Measurements from ENCODE around the gene FYB1. TPM values are rescaled to one million over a fixed set of nuclear protein-coding genes. Genes with fewer than 3 reads are reported as not detected.

FYB1 gene
- total RNA-seq, 2 donors from 2014 or later: not detected

DNA sequence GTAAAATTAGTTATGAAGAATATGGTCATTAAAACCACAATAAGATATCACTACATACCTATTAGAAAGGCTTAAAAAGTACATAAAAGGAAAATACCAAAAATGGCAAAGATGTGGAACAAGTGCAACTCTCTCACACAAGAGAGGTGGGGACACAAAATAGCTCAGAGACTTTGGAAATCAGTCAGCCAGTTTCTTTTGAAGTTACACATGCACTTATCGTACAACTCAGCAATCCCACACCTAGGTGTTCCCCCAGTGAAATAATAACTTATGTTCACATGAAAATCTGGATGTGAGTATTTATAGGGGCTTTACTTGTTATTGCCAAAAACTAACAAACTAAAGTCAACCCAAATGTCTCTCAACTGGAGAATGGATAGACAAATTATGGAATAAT, 135.4 kb downstream of the FYB1 start:
- Mint-ChIP-seq H3K36me3 (ENCODE audit: low read depth) (no peaks in the 10 kb centered on the region), H3K4me3 (no peak overlapping the region), H3K9me3 (no peaks in the 10 kb centered on the region), H3K27me3 (ENCODE audit: insufficient read depth) (peaks cover 2% of the 10 kb centered on the region), H3K4me1 (no peaks in the 10 kb centered on the region), H3K27ac (no peak overlapping the region)
- DNase-seq: no peak
- WGBS, 2 experiments (ENCODE audit: insufficient coverage in 1 of 2, insufficient read length in 1 of 2): 75% methylated on average over 1 of the region's 1 CpG; no CpG with 5 or more reads in 1 of the 2 experiments
- no peak overlapping the region for H3K27ac ChIP-seq (ENCODE audit: low read depth, low read length)
- no peak overlapping the region for H3K9ac ChIP-seq (ENCODE audit: extremely low read depth, low read length, poor library complexity, severe bottlenecking)
- no peaks in the 10 kb centered on the region for H3K9me3 ChIP-seq (ENCODE audit: control insufficient read depth, low read length)
- H3K4me1 ChIP-seq (ENCODE audit: control insufficient read depth, insufficient read depth, low read length): no peaks in the 10 kb centered on the region
- H3K27me3 ChIP-seq (ENCODE audit: control insufficient read depth, insufficient read depth, low read length, poor library complexity, severe bottlenecking): peaks cover 5% of the 10 kb centered on the region
- H3K36me3 ChIP-seq (ENCODE audit: control insufficient read depth, insufficient read depth, low read length): no peaks in the 10 kb centered on the region
- H3K4me3 ChIP-seq (ENCODE audit: low read length): no peak overlapping the region
- TF ChIP-seq, protein P1, sequence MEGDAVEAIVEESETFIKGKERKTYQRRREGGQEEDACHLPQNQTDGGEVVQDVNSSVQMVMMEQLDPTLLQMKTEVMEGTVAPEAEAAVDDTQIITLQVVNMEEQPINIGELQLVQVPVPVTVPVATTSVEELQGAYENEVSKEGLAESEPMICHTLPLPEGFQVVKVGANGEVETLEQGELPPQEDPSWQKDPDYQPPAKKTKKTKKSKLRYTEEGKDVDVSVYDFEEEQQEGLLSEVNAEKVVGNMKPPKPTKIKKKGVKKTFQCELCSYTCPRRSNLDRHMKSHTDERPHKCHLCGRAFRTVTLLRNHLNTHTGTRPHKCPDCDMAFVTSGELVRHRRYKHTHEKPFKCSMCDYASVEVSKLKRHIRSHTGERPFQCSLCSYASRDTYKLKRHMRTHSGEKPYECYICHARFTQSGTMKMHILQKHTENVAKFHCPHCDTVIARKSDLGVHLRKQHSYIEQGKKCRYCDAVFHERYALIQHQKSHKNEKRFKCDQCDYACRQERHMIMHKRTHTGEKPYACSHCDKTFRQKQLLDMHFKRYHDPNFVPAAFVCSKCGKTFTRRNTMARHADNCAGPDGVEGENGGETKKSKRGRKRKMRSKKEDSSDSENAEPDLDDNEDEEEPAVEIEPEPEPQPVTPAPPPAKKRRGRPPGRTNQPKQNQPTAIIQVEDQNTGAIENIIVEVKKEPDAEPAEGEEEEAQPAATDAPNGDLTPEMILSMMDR (conservative IDR thresholded peaks at IDR 0.05): no peak

DNA sequence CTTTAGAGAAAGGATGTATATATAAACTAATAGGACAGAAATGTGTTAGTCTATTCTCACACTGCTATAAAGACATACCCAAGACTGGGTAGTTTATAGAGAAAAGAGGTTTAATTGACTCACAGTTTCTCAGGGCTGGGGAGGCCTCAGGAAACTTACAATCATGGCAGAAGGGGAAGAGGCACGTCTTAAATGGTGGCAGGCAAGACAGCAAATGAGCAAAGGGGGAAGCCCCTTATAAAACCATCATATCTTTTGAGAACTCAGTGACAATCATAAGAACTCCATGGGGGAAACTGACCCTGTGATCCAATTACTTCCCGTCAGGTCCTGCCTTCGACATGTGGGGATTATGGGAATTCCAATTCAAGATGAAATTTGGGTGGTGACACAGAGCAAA, 136.4 kb downstream of the FYB1 start:
- H3K4me3 Mint-ChIP-seq: no peak overlapping the region
- Histone ChIP-seq H3K27ac (ENCODE audit: low read depth, low read length) (no peak overlapping the region), H3K4me3 (ENCODE audit: low read length) (no peak overlapping the region), H3K36me3 (ENCODE audit: control insufficient read depth, insufficient read depth, low read length) (no peaks in the 10 kb centered on the region), H3K27me3 (ENCODE audit: control insufficient read depth, insufficient read depth, low read length, poor library complexity, severe bottlenecking) (no peaks in the 10 kb centered on the region), H3K4me1 (ENCODE audit: control insufficient read depth, insufficient read depth, low read length) (no peaks in the 10 kb centered on the region), H3K9ac (ENCODE audit: extremely low read depth, low read length, poor library complexity, severe bottlenecking) (no peak overlapping the region), H3K9me3 (ENCODE audit: control insufficient read depth, low read length) (no peaks in the 10 kb centered on the region)
- H3K9me3 Mint-ChIP-seq: no peaks in the 10 kb centered on the region
- DNase-seq: no peak
- no peaks in the 10 kb centered on the region for H3K27me3 Mint-ChIP-seq (ENCODE audit: insufficient read depth)
- WGBS, 2 experiments (ENCODE audit: insufficient coverage in 1 of 2, insufficient read length in 1 of 2): 90% methylated on average over 3 of the region's 3 CpGs; no CpG with 5 or more reads in 1 of the 2 experiments
- no peak overlapping the region for H3K27ac Mint-ChIP-seq
- no peaks in the 10 kb centered on the region for H3K4me1 Mint-ChIP-seq
- TF ChIP-seq, protein P1 (conservative IDR thresholded peaks at IDR 0.05): no peak
- no peaks in the 10 kb centered on the region for H3K36me3 Mint-ChIP-seq (ENCODE audit: low read depth)

DNA sequence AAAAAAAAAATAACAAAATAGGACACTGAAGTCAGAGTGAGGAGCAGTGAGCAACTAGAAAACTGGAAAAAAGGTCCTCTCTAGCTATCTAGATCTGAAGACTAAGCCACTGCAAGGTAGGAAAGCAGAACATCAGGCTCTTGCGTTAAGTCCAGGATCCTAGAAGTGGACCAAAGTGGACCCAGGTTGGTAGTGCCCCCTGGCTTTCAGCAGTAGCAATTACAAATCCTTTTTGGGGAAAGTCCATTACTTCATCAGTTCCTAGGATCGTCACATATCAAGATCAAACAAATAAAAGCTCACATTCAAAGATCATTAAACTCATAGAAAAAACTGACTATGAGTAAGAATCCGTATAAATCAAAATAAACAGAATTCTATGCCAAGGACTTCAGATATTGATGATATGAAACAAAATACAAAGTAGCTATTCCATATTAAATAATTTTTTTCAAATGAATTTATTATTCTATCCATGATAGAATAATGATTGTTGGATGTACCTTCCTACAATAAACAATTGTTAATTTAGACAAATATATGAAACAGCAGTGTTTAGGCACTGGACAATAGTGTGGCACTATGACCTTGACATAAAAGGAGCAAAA, 138.7 kb downstream of the FYB1 start:
- H3K4me1 ChIP-seq (ENCODE audit: control insufficient read depth, insufficient read depth, low read length): no peaks in the 10 kb centered on the region
- WGBS, 2 experiments (ENCODE audit: insufficient coverage in 1 of 2, insufficient read length in 1 of 2): 22 to 33% methylated on average over 1 to 3 of the region's 3 CpGs
- DNase-seq: peak; percentile 72
- no peak overlapping the region for H3K4me3 ChIP-seq (ENCODE audit: low read length)
- H3K9me3 ChIP-seq (ENCODE audit: control insufficient read depth, low read length): no peaks in the 10 kb centered on the region
- Mint-ChIP-seq H3K4me3 (no peak overlapping the region), H3K9me3 (no peaks in the 10 kb centered on the region), H3K4me1 (no peaks in the 10 kb centered on the region), H3K27ac (no peak overlapping the region), H3K36me3 (ENCODE audit: low read depth) (no peaks in the 10 kb centered on the region), H3K27me3 (ENCODE audit: insufficient read depth) (no peaks in the 10 kb centered on the region)
- TF ChIP-seq, protein P1 (conservative IDR thresholded peaks at IDR 0.05): peak; percentile 93
- no peak overlapping the region for H3K9ac ChIP-seq (ENCODE audit: extremely low read depth, low read length, poor library complexity, severe bottlenecking)
- no peaks in the 10 kb centered on the region for H3K27me3 ChIP-seq (ENCODE audit: control insufficient read depth, insufficient read depth, low read length, poor library complexity, severe bottlenecking)
- no peaks in the 10 kb centered on the region for H3K36me3 ChIP-seq (ENCODE audit: control insufficient read depth, insufficient read depth, low read length)
- H3K27ac ChIP-seq (ENCODE audit: low read depth, low read length): no peak overlapping the region
